Measurements from ENCODE around the gene MSANTD1.

- no peak for TF ChIP-seq YY1 (IDR thresholded peaks at IDR 0.05; ENCODE audit: insufficient read depth, insufficient read length)
- no peak for TF ChIP-seq SUZ12 (IDR thresholded peaks at IDR 0.05; ENCODE audit: extremely low read depth, insufficient read depth, insufficient read length)
These were observed 5.0 kb upstream of the MSANTD1 start for GRCh38 chr4:3244002-3244401.
